Neural progenitor cell (in vitro differentiated cells): ENCODE measurements around the gene CDSN.

ENCODE experiments used
- EZH2 ChIP-seq: fragments of 200-600 bp; sonication (generic); IDR thresholded peaks from 2 replicates; pipeline ENCODE4 v1.6.1; 2017; ENCODE audit warnings: antibody characterized with exemption, mild to moderate bottlenecking, moderate library complexity
- TF ChIP-seq, protein P1 (sequence below): fragments of 200-600 bp; sonication (generic); IDR thresholded peaks from 2 replicates; pipeline ENCODE4 v1.5.1; 2017; ENCODE audit warnings: antibody characterized with exemption, mild to moderate bottlenecking

DNA sequence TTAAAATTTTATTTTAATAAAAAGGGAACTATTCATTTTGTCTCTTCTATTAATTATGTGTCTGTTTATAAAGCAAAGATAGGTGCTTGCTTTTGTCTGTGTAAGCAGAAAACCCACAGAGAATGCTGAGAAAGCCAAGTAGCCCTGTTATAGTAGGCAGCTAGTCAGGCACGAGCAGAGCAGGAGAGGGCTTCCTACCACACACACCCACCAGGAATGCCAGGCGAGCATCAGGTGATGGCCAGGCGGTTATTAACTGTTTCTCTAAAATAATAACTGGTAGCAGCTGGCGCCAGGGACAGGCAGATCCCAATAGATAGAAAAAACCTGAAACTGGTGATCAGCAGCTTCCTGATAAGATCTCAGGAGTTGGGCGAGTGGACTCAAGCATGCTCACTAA, 23.6 kb downstream of the CDSN start:
- TF ChIP-seq, protein P1, sequence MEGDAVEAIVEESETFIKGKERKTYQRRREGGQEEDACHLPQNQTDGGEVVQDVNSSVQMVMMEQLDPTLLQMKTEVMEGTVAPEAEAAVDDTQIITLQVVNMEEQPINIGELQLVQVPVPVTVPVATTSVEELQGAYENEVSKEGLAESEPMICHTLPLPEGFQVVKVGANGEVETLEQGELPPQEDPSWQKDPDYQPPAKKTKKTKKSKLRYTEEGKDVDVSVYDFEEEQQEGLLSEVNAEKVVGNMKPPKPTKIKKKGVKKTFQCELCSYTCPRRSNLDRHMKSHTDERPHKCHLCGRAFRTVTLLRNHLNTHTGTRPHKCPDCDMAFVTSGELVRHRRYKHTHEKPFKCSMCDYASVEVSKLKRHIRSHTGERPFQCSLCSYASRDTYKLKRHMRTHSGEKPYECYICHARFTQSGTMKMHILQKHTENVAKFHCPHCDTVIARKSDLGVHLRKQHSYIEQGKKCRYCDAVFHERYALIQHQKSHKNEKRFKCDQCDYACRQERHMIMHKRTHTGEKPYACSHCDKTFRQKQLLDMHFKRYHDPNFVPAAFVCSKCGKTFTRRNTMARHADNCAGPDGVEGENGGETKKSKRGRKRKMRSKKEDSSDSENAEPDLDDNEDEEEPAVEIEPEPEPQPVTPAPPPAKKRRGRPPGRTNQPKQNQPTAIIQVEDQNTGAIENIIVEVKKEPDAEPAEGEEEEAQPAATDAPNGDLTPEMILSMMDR, result no peak
- TF ChIP-seq EZH2, result no peak
